ENCODE data around the gene IDH3A.

IDH3A gene

GRCh38 chr15:78193731-78194567 is 44.8 kb downstream of the IDH3A start:
- no peak for DNase-seq (ENCODE audit: low read depth, low spot score)
- H3K4me3 ChIP-seq (ENCODE audit: low read length), result no peak overlapping the region

GRCh38 chr15:78194568-78194925 is 45.4 kb downstream of the IDH3A start:
- no peak for DNase-seq (ENCODE audit: low read depth, low spot score)
- no peak overlapping the region for H3K4me3 ChIP-seq (ENCODE audit: low read length)

GRCh38 chr15:78195735-78196201 is 46.6 kb downstream of the IDH3A start:
- H3K4me3 ChIP-seq (ENCODE audit: low read length), result no peak overlapping the region
- peak; percentile 42 for DNase-seq (ENCODE audit: low read depth, low spot score)

- H3K4me3 ChIP-seq (ENCODE audit: low read length), result no peak overlapping the region
- no peak for DNase-seq (ENCODE audit: low read depth, low spot score)
Observed at GRCh38 chr15:78197632-78198031, 48.5 kb downstream of the IDH3A start.

DNA sequence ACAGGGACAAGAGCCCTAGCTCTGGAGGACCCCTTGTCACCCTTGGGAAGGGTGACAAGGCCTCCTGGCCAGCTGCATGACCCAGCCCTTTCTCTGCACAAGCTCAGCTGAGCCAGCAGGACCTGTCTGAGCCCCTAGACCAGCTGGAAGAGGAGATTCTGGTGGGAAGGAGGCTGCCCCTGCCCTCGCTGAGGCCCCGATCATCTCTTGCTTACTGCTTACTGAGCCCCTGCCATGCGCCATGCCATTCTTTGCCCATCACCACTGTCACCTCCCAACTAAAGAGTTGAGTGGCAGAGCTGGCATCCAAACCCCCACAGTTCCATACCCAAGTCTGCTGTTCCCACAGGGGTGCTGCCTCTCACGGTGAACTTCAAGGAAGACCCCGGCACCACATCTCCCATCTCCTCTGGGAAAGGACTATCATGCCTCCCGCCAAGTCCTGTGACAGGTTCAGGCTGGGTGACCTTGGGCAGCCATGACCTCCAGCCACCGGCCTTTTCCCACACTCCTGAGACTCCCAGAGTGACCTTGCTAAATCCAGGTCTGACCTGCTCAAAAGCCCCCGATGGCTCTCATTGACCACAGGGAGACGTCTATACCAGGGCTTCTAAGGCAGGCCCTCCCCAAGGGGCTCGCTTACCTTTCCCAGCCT is 51.2 kb downstream of the IDH3A start:
- DNase-seq (ENCODE audit: low read depth, low spot score), result no peak
- no peak overlapping the region for H3K4me3 ChIP-seq (ENCODE audit: low read length)

- DNase-seq (ENCODE audit: low read depth, low spot score), result no peak
- no peak overlapping the region for H3K4me3 ChIP-seq (ENCODE audit: low read length)
Observed at GRCh38 chr15:78201281-78202190, 52.4 kb downstream of the IDH3A start.

DNA sequence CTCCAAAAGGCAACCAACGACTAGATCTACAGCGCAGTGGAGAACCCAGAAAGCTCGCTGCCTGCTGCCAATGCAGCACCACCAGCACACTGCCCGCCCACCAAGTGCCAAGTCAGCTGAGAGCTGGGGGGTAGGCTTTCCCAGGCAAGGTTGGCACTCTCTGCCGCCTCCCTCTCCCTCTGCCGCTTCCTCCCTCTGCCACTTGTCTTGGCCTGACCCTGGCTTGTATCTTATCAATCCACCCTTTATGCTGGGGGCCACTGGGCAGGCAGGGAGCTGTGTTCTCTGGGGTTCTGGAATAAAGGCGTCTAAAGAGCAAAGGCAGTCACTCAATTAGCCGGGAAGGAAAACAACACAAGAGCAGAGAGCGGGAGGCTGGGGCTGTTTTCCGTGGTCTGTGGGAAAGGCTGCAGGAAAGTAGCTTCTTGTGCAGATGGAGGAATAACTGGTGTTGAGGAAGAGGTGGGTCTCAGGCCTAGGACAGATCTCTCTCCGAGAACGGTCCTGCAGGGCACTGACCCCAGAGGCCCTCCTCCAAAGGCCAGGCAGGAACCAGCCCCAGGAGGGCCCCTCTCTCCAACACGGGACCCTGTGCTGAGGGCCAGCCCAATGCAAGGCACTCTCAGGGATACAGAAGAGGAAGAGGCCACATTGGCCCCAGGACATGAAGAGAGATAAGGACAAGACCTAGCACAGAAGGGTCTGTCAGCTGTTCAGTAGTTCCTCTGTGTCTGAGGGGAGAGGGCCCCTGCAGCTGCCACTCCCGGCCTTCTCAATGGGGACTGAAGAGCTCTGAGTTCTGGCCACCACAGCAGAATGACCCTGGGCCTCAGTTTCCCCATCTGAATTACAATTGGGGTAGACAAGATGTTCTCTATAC is 54.4 kb downstream of the IDH3A start:
- no peak for DNase-seq (ENCODE audit: low read depth, low spot score)
- no peak overlapping the region for H3K4me3 ChIP-seq (ENCODE audit: low read length)

DNA sequence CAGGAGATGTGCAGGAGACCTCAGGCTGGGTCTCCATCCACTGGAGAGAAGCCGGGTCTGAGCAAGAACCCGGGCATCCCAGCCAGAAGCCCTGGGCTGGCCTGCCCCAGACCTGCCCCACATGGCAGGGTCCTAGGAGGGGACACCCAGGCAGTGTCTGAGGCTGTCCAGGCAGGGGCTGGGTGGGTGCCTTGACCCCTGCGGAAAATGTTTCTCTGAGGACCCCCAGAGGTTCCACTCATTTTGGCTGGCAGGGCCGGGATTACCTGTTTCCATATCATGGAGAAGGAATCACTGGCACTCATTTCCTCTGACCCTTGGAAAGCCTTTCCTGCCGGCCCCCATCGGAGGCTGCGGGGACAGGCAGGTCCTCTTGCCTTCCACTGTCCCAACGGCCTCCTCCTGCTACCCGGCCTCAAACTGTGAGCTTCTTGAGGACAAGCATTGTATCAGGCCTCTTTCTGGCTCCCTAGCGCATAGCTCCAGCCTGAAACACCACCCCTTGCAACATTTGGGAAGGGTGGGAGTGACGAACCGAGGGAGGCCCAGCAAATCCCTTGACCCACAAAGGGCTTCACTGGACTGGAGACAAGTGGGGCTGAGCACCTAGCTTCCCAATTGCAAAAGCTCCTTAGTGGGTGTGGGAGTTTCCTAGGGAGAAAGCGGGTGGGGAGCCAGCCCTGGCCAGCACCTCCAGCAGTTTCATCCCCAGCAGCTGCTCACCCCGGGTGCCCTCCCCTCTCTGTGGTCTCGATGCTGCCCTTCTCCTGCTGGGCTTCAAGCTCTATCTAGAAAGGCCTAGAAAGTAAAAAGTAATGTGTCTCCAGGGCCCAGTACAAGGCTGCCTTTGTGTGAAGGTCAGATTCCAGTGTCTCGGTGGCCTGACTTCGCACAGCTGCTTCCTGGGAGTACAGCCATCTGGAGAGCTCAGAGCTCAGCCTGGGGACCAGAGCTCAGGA is 55.5 kb downstream of the IDH3A start:
- no peak for DNase-seq (ENCODE audit: low read depth, low spot score)

DNA sequence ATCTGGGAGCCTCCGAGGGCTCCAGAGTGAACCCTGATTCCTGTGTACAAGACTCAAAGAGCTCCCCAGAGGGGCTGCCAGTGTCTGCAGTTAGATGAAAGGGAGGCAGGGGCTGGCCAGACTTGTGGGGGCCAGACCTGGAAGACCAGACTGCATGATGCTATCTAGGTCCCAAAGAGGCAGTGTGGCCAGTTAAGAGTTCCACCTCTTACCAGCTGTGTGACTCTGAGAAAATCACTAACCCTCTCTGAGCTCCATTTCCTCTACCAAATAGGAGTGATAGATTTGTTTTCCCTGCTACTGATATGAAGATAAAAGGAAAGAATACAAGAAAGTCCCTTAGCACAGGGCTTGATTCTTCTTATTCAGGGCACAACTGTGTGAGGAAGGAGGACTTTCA is 56.2 kb downstream of the IDH3A start:
- no peak overlapping the region for H3K4me3 ChIP-seq (ENCODE audit: low read length)
- no peak for DNase-seq (ENCODE audit: low read depth, low spot score)

More for the DNA sequence above, 55.5 kb downstream of the IDH3A start:
- no peak overlapping the region for H3K4me3 ChIP-seq (ENCODE audit: low read length)

GRCh38 chr15:78205856-78206255 is 56.7 kb downstream of the IDH3A start:
- no peak overlapping the region for H3K4me3 ChIP-seq (ENCODE audit: low read length)
- DNase-seq (ENCODE audit: low read depth, low spot score), result no peak

GRCh38 chr15:78206326-78207109 is 57.4 kb downstream of the IDH3A start:
- DNase-seq (ENCODE audit: low read depth, low spot score), result no peak
- H3K4me3 ChIP-seq (ENCODE audit: low read length), result no peak overlapping the region

- no peak for DNase-seq (ENCODE audit: low read depth, low spot score)
Observed at GRCh38 chr15:78207110-78207458, 57.9 kb downstream of the IDH3A start.

GRCh38 chr15:78207641-78208340 is 58.6 kb downstream of the IDH3A start:
- no peak for DNase-seq (ENCODE audit: low read depth, low spot score)
- no peak overlapping the region for H3K4me3 ChIP-seq (ENCODE audit: low read length)

More at GRCh38 chr15:78207110-78207458, 57.9 kb downstream of the IDH3A start:
- H3K4me3 ChIP-seq (ENCODE audit: low read length), result no peak overlapping the region

- no peak overlapping the region for H3K4me3 ChIP-seq (ENCODE audit: low read length)
- no peak for DNase-seq (ENCODE audit: low read depth, low spot score)
Observed at GRCh38 chr15:78208341-78208844, 59.2 kb downstream of the IDH3A start.

- no peak for DNase-seq (ENCODE audit: low read depth, low spot score)
- H3K4me3 ChIP-seq (ENCODE audit: low read length), result no peak overlapping the region
Observed at GRCh38 chr15:78208887-78209645, 59.9 kb downstream of the IDH3A start.

Measured in Jurkat, Clone E6-1 (cell line).